NCI-H1048 (cell line): ENCODE data around the gene CDC123.
"Not testable (repeated sequence)": the region's sequence is repeated elsewhere in the genome, so short reads cannot be mapped to it uniquely, and the experiment has no call there.

Experiments
- DNase-seq: peaks from one replicate; lab custom pipeline; 2025; lab: John Stamatoyannopoulos, UW

Gene CDC123

DNA sequence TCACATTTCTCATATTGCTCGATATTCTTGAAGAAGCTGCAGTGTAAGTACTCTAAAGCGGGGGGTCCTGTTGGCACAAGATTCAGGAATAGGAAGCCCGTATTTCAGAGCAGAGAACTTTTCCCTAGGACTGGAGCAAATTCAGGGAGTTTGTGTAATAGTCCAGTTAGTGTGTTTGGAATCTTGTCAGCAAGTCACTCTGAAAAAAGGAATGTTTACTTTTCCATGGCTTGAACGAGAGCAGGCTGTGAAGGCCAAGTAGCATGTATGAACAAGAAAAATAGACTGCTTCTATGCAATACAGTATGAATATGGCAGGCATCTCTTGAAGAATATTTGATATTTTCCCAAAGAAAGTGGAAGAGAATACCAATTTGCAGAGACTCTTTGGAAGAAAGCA, 39.8 kb downstream of the CDC123 start:
- no peak for DNase-seq

DNA sequence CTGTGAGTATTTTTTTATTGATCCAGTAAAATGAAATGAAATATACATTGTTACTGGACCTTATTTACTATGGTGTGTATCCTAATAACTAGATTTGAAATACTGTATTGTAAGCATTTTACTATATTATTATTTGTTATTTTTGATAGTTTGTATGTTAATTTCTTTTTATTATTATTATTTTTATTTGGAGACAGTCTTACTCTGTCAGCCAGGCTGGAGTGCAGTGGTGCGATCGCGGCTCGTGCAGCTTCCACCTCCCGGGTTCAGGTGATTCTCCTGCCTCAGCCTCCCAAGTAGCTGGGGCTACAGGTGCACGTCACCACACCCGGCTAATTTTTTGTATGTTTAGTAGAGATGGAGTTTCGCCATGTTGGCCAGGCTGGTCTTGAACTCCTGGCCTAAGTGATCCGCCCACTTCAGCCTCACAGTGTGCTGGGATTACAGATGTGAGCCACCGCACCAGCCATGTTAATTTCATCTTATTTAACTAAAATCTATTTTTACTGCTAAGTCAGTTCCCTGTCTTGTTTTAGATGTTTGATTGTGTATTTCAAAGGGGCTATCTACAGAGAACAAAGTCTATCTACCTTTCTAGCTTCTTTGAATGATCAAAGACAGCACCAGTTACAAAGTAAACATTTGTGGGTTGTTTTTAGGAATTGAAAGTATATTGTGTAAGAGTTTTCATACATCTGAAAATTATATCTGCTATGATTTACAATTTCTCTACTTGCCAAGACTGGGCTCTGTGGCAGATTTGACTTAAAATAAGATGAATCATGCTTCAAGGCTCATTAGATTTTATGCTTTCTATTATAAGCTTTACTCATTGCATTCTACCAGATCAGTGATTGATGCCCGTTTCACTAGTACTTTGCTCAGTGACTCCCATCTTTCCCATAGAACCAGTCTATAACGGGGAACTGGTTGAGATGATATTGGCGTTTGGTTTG, 41.6 kb downstream of the CDC123 start:
- DNase-seq: no peak

- DNase-seq: no peak
Observed at GRCh38 chr10:12238821-12239220, 42.8 kb downstream of the CDC123 start.

- DNase-seq: no peak
Observed at GRCh38 chr10:12241810-12242529, 46.0 kb downstream of the CDC123 start.

GRCh38 chr10:12243864-12244620, 48.1 kb downstream of the CDC123 start:
- no peak for DNase-seq

DNA sequence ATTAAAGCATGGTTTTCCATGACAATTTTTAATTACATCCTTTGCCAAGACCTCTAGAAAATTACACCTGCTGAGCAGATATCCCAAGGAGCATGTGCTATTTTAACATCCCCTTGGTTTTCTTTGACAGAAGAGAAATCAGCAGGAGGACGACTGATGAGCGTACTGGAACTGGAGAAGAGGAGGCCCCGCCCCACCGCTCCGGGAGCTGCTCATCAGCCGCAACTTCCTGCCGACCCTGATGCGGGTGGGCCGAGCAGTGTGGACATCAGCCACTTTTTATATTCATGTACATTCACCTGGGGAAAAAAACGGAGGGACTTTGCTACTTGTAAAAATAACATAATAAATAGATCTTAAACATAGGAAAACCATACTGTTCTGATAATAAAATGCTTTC, 54.2 kb downstream of the CDC123 start:
- no peak for DNase-seq

- DNase-seq: not testable (repeated sequence)
Observed at GRCh38 chr10:12250702-12251101, 54.7 kb downstream of the CDC123 start.

GRCh38 chr10:12251581-12251980, 55.6 kb downstream of the CDC123 start:
- no peak for DNase-seq

DNA sequence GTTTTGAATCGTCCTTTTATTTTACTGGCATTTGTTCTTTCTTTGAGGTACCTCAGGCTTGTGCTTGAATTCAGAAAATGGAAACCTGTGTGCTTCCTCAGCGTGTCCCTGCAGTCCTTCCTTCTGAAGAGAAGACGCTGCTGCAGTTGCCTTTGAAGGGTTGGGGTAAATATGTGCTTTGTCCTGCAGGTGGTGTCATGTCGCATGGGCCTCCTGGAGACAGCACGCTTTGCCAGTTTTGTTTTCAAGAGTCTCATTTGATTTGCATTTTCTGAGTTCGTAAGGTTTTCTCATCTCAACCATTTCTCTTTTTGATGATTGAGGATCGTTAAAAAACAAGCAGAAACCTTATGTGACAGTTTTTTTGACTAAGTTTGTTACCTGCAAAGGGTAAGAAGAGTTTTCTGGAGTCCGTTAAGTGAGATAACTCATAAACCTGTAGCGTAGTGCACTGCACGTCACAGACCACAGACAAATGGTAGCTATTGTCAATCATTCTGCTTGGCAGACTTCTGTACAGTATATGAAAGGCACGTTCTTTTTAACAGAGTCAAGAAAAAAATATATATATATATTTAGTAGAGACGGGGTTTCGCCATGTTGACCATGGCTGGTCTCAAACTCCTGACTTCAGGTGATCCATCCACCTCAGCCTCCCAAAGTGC, 57.0 kb downstream of the CDC123 start:
- no peak for DNase-seq

DNA sequence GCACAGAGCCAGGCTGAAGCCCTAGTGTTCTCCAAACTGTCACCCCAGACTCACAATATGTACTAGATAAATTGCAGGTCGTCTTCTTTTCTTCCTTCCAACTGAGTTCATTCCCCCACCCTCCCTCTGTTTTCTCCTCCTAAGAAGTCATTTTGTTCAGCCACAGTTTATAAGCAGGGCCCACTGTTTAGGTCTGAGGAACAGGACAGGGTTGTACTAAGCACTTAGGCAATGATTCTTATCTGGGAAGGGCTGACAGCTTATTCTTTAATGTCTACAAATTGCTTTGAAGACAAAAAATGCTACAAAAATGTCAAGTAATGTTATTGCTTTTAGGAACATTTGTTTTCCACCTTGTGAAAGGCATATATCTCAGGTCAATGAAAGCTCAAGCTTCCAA, 59.1 kb downstream of the CDC123 start:
- DNase-seq: no peak

- no peak for DNase-seq
Observed at GRCh38 chr10:12259988-12260387, 64.0 kb downstream of the CDC123 start.

GRCh38 chr10:12262278-12262981, 66.4 kb downstream of the CDC123 start:
- no peak for DNase-seq

GRCh38 chr10:12264204-12264940, 68.4 kb downstream of the CDC123 start:
- no peak for DNase-seq

GRCh38 chr10:12269056-12269455, 73.1 kb downstream of the CDC123 start:
- DNase-seq: no peak

DNA sequence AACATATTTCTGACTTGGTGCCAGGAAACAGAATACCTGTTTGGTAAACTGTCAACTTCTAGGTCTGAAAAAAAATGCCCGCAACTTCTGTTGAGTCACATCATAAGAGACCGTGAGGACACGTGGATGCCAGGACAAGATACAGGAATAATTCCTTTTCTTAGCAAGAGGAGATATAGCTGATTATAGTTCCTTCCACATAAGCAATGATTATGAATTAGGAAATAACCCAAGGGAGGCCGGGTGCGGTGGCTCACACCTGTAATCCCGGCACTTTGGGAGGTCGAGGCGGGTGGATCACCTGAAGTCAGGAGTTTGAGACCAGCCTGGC, 75.2 kb downstream of the CDC123 start:
- DNase-seq: no peak

- not testable (repeated sequence) for DNase-seq
Observed at GRCh38 chr10:12277862-12278261, 81.9 kb downstream of the CDC123 start.

GRCh38 chr10:12279281-12279680, 83.3 kb downstream of the CDC123 start:
- no peak for DNase-seq

DNA sequence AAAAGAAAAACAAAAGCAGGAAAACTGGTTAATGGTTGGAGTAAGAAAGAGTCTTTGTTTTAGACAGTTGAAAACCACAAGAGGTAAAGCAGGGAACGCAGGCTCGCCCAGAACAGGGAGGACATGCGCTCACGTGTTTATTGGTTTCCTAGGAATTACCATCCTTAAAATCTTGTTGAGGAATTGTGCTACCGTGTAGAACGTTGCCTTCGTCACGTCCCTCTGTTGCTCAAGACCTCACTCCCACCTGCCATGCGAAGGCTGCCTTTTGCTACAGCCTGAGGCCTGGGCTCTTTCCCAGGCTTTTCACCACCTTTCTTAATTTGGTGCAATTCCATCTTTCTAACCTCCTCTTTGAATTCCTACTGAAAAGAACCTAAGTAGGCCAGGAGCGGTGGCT, 91.8 kb downstream of the CDC123 start:
- DNase-seq: no peak

- DNase-seq: not testable (repeated sequence)
Observed at GRCh38 chr10:12297784-12298183, 101.8 kb downstream of the CDC123 start.

DNA sequence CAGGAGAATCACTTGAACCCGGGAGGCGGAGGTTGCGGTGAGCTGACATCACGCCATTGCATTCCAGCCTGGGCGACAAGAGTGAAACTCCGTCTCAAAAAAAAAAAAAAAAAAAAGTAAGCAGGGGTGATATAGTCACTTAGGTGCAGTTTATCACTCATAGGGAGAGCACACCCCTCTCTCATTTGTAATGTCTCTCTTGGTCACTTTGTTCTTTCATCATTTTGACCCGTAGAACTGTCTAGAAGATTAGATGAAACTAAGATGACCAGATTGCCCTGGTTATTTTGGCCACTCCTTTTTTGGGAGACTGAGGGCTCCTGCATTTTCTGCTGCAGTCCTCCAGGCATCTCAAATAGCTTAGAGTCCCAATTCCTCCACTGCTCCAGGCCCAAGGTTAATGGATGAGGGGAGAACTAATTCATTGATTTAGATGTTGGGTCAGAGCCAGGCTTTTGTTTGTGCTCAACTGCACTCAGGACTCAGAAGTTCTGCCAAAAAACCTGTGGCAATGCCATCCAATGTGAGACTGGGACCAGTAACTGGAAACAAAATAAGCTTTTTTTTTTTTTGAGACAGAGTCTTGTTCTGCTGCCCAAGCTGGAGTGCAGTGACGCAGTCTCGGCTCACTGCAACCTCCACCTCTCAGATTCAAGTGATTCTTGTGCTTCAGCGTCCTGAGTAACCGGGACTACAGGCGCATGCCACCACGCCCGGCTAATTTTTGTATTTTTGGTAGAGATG, 103.4 kb downstream of the CDC123 start:
- no peak for DNase-seq
